Adrenal gland (tissue), 12 donors: ENCODE measurements around the gene CCL17. TPM values are rescaled to one million over a fixed set of nuclear protein-coding genes. Genes with fewer than 3 reads are reported as not detected.
A peak's percentile ranks its signal among the peaks of the same experiment; 100 is the strongest.

ENCODE experiments used
- DNase-seq, 7 donors: peaks; one replicate each; pipeline ENCODE4 v3.0.0-alpha.2; 2019 to 2020
- H3K27ac ChIP-seq, 5 donors: fragments of 200-600 bp; sonication (generic) in 4 of 5; 1 replicate in 3 of 5; 2 replicates in 2 of 5; pipeline versions ENCODE4 v1.5.1 to v1.8.0; 2016 to 2020; ENCODE audit warnings: mild to moderate bottlenecking in 1 of 5
- H3K27me3 ChIP-seq: fragments of 200-600 bp; 2 replicates; pipeline ENCODE4 v1.8.0; 2021
- H3K36me3 ChIP-seq, 2 donors: fragments of 200-600 bp; replicated peaks in 1 of 2; 1 replicate in 1 of 2; 2 replicates in 1 of 2; pipeline versions ENCODE4 v1.5.1 to v1.8.0; 2018 to 2022
- H3K4me1 ChIP-seq, 2 donors: fragments of 200-600 bp; replicated peaks in 1 of 2; 1 replicate in 1 of 2; 2 replicates in 1 of 2; pipeline versions ENCODE4 v1.5.1 to v1.8.0; 2018 to 2021
- H3K4me3 ChIP-seq, 4 donors: fragments of 200-600 bp; sonication (generic) in 3 of 4; one replicate each; pipeline ENCODE4 v1.5.1; 2016 to 2018
- H3K9me3 ChIP-seq, 3 donors: fragments of 200-600 bp; sonication (generic) in 1 of 3; replicated peaks in 1 of 3; 1 replicate in 2 of 3; 2 replicates in 1 of 3; pipeline versions ENCODE4 v1.5.1 to v1.8.0; 2016 to 2021
- POLR2A ChIP-seq, 2 donors: fragments of 450-650 bp; IDR thresholded peaks; one replicate each; pipeline ENCODE4 v1.6.1; 2017; ENCODE audit warnings: antibody characterized with exemption in 2 of 2, mild to moderate bottlenecking in 2 of 2, moderate library complexity in 1 of 2
- WGBS, 4 donors: extraction: QIAGEN DNeasy Blood & Tissue Kit in 2 of 4; methylation state at CpG; one replicate each; pipeline versions ENCODE4 v1.1.5 to v1.1.7; 2013 to 2017; 5-methylcytosine and 5-hydroxymethylcytosine counted together
- intact Hi-C, 2 donors: fragments of 100-400 bp; cut with DNase I; formaldehyde crosslinking; loops; one replicate each; pipeline versions ENCODE4 v1.14.1 to v1.15.0; 2022 to 2023
- polyA plus RNA-seq, 3 donors: library from polyadenylated mRNA; stranded (reverse); fragments of 200-250 nt in 2 of 3; fragments of 350-450 nt in 1 of 3; fragmentation: Illumina TruSeq in 1 of 3; extraction: RNeasy Lipid Tissue Mini Kit (QIAGEN cat#74804) in 1 of 3; gene quantifications; one replicate each; pipeline ENCODE4 v1.2.3, GENCODE V29; 2013 to 2014
- total RNA-seq, 9 donors: library from RNA; depleted of rRNA in 4 of 9; stranded (reverse); fragments of >200 nt in 4 of 9; fragments of 120-200 nt in 1 of 9; fragmentation: NEBNext Ultra II Directional in 1 of 9; extraction: Animal tissue kit (Norgen Biotek cat#: 25700) in 1 of 9; gene quantifications; one replicate each; pipeline versions ENCODE4 v1.1.0 to v1.2.4, GENCODE V29; 2013 to 2023
- TF ChIP-seq, protein P1 (sequence below), 6 experiments: fragments of 450-650 bp in 4 of 6; fragments of 200-600 bp in 2 of 6; sonication (generic) in 1 of 6; IDR thresholded peaks; 1 replicate in 5 of 6; 2 replicates in 1 of 6; pipeline versions ENCODE4 v1.5.1 to v1.8.0; 2016 to 2021; ENCODE audit warnings: antibody characterized with exemption in 6 of 6, mild to moderate bottlenecking in 2 of 6, moderate library complexity in 1 of 6
- donor health status: healthy with polysubstance abuse.
- donor health status: Bipolar disorder and iron deficiency.
- donor health status: DM: yes; HTN: yes; CAD: no.
- donor health status: DM: no; HTN: no; CAD: no.
- donor health status: DM: no; HTN: no; CAD: no.
- donor health status: DM: yes; HTN: yes; CAD: no.

CCL17 gene
- total and polyA plus RNA-seq, 12 donors: not detected

DNA sequence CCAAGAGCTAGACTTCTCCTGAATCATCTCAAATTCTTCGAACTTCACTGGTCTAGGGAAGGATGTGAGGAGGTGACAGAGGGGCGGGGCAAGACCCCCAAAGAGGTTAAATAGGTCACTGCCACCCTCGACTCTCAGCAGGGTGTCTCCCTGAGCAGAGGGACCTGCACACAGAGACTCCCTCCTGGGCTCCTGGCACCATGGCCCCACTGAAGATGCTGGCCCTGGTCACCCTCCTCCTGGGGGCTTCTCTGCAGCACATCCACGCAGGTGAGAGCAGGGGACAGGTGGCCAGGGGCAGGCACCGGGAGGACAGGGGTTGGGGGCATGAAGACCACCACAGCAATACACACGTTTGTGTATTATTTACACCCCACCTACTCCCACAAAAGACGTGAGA is 9.2 kb downstream of the CCL17 start:
- H3K27me3 ChIP-seq: no peaks in the 10 kb centered on the region
- H3K4me1 ChIP-seq: peaks cover 0 to 16% of the 10 kb centered on the region in 2 donors
- no peak overlapping the region for H3K27ac ChIP-seq
- no peaks in the 10 kb centered on the region for H3K36me3 ChIP-seq
- no peaks in the 10 kb centered on the region for H3K9me3 ChIP-seq
- no peak for TF ChIP-seq POLR2A (IDR thresholded peaks at IDR 0.05)
- TF ChIP-seq, protein P1, sequence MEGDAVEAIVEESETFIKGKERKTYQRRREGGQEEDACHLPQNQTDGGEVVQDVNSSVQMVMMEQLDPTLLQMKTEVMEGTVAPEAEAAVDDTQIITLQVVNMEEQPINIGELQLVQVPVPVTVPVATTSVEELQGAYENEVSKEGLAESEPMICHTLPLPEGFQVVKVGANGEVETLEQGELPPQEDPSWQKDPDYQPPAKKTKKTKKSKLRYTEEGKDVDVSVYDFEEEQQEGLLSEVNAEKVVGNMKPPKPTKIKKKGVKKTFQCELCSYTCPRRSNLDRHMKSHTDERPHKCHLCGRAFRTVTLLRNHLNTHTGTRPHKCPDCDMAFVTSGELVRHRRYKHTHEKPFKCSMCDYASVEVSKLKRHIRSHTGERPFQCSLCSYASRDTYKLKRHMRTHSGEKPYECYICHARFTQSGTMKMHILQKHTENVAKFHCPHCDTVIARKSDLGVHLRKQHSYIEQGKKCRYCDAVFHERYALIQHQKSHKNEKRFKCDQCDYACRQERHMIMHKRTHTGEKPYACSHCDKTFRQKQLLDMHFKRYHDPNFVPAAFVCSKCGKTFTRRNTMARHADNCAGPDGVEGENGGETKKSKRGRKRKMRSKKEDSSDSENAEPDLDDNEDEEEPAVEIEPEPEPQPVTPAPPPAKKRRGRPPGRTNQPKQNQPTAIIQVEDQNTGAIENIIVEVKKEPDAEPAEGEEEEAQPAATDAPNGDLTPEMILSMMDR (IDR thresholded peaks at IDR 0.05): no peak
- DNase-seq: no peak
- intact Hi-C loops: loop anchor here (2.0 to 10.0 kb wide), 2 partner anchors 109 to 309 kb away; no protein-coding TSS in a partner anchor
- no peak overlapping the region for H3K4me3 ChIP-seq
- 56 to 60% (median 59%) methylated on average over 7 of the region's 7 CpGs for WGBS, 4 donors

DNA sequence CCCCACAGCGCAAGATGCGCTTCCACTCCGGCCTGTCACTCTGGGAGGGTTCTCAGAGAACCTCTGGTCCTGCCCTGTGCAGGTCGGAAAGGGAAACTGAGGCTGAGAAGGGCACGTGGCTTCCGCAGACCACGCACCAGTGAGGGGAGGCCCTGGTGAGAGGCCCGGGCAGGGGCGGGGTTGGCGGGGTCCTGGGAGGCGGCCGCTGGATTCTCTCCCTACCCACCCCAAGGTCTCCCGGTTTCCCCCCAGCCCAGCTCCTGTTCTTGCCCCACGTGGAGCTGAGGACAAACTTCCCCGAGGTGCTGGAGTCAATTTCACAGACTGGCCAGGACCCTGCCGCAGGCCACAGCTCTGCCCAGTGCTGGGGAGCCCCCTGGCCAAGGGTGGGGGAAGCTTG is 11.5 kb downstream of the CCL17 start:
- TF ChIP-seq POLR2A (IDR thresholded peaks at IDR 0.05): no peak
- TF ChIP-seq, protein P1 (IDR thresholded peaks at IDR 0.05): no peak
- no peak overlapping the region for H3K27ac ChIP-seq

DNA sequence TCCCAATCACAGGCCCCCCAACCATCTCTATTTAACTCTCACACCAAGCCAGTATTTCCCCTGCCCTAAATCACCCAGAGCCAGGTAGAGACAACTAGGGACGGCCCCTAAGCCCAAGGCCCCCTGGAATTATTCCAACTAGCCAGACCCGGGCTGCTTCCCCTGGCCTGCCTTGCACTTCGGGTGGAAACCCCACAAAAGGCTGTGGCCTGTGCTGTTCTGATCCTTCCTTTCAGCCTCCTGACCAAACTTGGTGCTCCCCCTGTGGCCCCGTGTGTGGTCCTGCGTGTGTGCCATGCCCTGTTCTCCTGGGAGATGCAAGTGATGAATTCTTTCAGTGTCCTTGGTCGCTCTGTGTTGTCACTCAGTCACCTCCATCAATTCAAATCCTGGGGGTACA is 14.9 kb downstream of the CCL17 start:
- TF ChIP-seq POLR2A (IDR thresholded peaks at IDR 0.05): no peak
- TF ChIP-seq, protein P1 (IDR thresholded peaks at IDR 0.05): no peak
- peaks cover 0 to 22% of the 10 kb centered on the region in 2 donors for H3K4me1 ChIP-seq
- no peak for DNase-seq

More for the DNA sequence above, 11.5 kb downstream of the CCL17 start:
- intact Hi-C loops: loop anchor here (5.0 to 10.0 kb wide), 2 partner anchors 101 to 311 kb away; no protein-coding TSS in a partner anchor
- DNase-seq: no peak
- H3K36me3 ChIP-seq: no peaks in the 10 kb centered on the region
- WGBS, 4 donors: 55 to 80% (median 75%) methylated on average over 4 to 16 of the region's 16 CpGs
- no peaks in the 10 kb centered on the region for H3K9me3 ChIP-seq
- no peaks in the 10 kb centered on the region for H3K27me3 ChIP-seq
- peaks cover 0 to 21% of the 10 kb centered on the region in 2 donors for H3K4me1 ChIP-seq
- H3K4me3 ChIP-seq: no peak overlapping the region

DNA sequence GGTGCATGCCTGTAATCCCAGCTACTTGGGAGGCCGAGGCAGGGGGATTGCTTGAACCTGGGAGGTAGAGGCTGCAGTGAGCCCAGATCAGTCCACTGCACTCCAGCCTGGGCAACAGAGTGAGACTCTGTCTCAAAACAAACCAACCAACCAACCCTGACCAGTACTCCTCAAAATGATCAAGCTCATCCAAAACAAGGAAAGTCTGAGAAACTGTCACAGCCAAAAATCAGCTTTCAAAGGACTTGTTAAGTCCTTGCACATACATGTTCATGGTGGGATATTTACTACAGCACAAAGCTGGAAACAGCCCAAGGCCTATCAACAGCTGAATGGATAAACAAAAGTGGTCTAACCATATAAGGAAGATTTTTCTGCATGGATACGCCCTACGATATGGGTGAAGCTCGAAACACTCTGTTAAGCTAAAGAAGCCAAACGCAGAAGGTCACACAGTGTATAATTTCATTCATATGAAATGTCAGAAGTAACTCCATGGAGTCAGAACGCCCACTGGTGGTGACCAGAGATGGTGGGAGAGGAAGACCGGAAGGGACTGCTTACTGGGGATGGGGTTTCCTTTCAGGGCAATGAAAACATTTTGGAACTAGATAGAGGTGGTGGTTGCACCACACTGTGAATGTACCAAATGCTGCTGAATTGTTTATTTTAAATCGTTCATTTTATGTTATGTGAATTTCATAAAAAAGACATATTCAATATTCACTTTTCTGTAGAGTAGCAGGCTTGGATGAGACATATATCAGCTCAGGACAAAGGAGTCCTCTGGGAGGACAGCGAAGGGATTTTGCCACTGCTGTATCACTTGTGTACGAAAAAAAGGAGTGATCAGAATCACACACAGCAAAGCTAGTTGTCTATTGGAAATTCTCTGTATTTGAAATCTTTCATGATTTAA is 17.7 kb downstream of the CCL17 start:
- WGBS, 4 donors: 32 to 43% (median 38%) methylated on average over 10 of the region's 10 CpGs
- Histone ChIP-seq H3K27ac (no peak overlapping the region), H3K36me3 (peaks cover 0 to 4% of the 10 kb centered on the region in 2 donors), H3K9me3 (no peaks in the 10 kb centered on the region), H3K4me1 (peaks cover 8 to 25% of the 10 kb centered on the region in 2 donors), H3K27me3 (no peaks in the 10 kb centered on the region), H3K4me3 (no peak overlapping the region)
- intact Hi-C loops: no loop called here
- TF ChIP-seq, protein P1 (IDR thresholded peaks at IDR 0.05): peak; percentile 5 to 59 (median 49)
- no peak for TF ChIP-seq POLR2A (IDR thresholded peaks at IDR 0.05)
- DNase-seq: peak in 4 of 7 donors; percentile 25 to 52 (median 45)

More for the DNA sequence above, 14.9 kb downstream of the CCL17 start:
- Histone ChIP-seq H3K36me3 (no peaks in the 10 kb centered on the region), H3K27ac (peak overlapping the region in 2 of 5 donors; percentile 9 to 34), H3K27me3 (no peaks in the 10 kb centered on the region), H3K9me3 (no peaks in the 10 kb centered on the region), H3K4me3 (no peak overlapping the region)
- 66 to 72% (median 70%) methylated on average over 6 of the region's 6 CpGs for WGBS, 4 donors
- intact Hi-C loops: loop anchor here (2.0 to 10.0 kb wide), 4 partner anchors 98 to 315 kb away; no protein-coding TSS in a partner anchor
